ENCODE data around the gene TBX20. TPM values are rescaled to one million over a fixed set of nuclear protein-coding genes. Genes with fewer than 3 reads are reported as not detected.

Gene TBX20
- total RNA-seq, 1 experiment from 2014 or later, result not detected

- no peak overlapping the region for H2BK12ac ChIP-seq (ENCODE audit: insufficient read length, low read depth, low read length)
- no CpG with 5 or more reads among the region's 5 CpGs for WGBS (ENCODE audit: extremely low coverage, insufficient read length, low lambda C conversion rate)
- no peak overlapping the region for H2BK15ac ChIP-seq (ENCODE audit: low read depth, low read length)
- no peak overlapping the region for H2AK5ac ChIP-seq (ENCODE audit: insufficient read length, low read length)
- H3K23me2 ChIP-seq (ENCODE audit: insufficient read length, low read depth, low read length, poor library complexity, severe bottlenecking), result peaks cover 24% of the 10 kb centered on the region
- Mint-ChIP-seq H3K27me3 (ENCODE audit: low read depth) (peaks cover 99% of the 10 kb centered on the region), H3K27ac (no peak overlapping the region), H3K9me3 (peaks cover 0 to 7% of the 10 kb centered on the region in 2 experiments; a peak in 2 of 5 replicates), H3K36me3 (ENCODE audit: insufficient read depth in 1 of 3, low read depth in 3 of 3) (no peaks in the 10 kb centered on the region), H3K4me3 (peak overlapping the region in 1 of 2 experiments; percentile 40; a peak in 1 of 5 replicates), H3K4me1 (peaks cover 29 to 47% of the 10 kb centered on the region in 2 experiments)
- H3K27me3 ChIP-seq (ENCODE audit: insufficient read depth, low read length), result peaks cover 70% of the 10 kb centered on the region
- H4K20me1 ChIP-seq (ENCODE audit: control insufficient read depth, insufficient read depth, insufficient read length), result no peaks in the 10 kb centered on the region
- no peak overlapping the region for H3K9ac ChIP-seq (ENCODE audit: extremely low read depth, insufficient read length, low read length)
- no peak overlapping the region for H4K5ac ChIP-seq (ENCODE audit: insufficient read length, low read depth, low read length)
- DNase-seq, result no peak
- H3T11ph ChIP-seq (ENCODE audit: low read length), result no peak overlapping the region
- H2BK5ac ChIP-seq (ENCODE audit: insufficient read length, low read length), result no peak overlapping the region
- H3K56ac ChIP-seq (ENCODE audit: insufficient read length, low read depth, low read length), result no peak overlapping the region
- H3K79me2 ChIP-seq (ENCODE audit: insufficient read depth, low read length), result no peaks in the 10 kb centered on the region
- H2BK120ac ChIP-seq (ENCODE audit: low read depth, low read length, poor library complexity, severe bottlenecking), result no peak overlapping the region
- no peaks in the 10 kb centered on the region for H3K9me3 ChIP-seq (ENCODE audit: control insufficient read depth, low read depth, low read length)
- no peak overlapping the region for H3K14ac ChIP-seq (ENCODE audit: insufficient read depth, low read length)
- no peaks in the 10 kb centered on the region for H3K79me1 ChIP-seq (ENCODE audit: insufficient read depth, low read depth, low read length, poor library complexity, severe bottlenecking)
- no peak overlapping the region for H3K27ac ChIP-seq (ENCODE audit: insufficient read length, low read depth, low read length)
- no peak overlapping the region for H3K23ac ChIP-seq (ENCODE audit: insufficient read length, low read depth, low read length)
- no peak overlapping the region for H4K8ac ChIP-seq (replicated peaks; ENCODE audit: insufficient read length, low read depth, low read length)
- no peak overlapping the region for H4K91ac ChIP-seq (ENCODE audit: insufficient read length, low read depth, low read length)
- H3K4me1 ChIP-seq (ENCODE audit: insufficient read depth, low read length), result peaks cover 3% of the 10 kb centered on the region; the same call in 1 of the 2 replicates
- H2BK20ac ChIP-seq (ENCODE audit: low read depth, low read length, poor library complexity, severe bottlenecking), result no peak overlapping the region
- no peak overlapping the region for H3K18ac ChIP-seq (ENCODE audit: insufficient read length, low read depth, low read length)
- H2AFZ ChIP-seq (ENCODE audit: low read length), result no peak overlapping the region
- no peak overlapping the region for H3K4ac ChIP-seq (ENCODE audit: low read depth, low read length)
- H3K4me2 ChIP-seq (ENCODE audit: insufficient read depth, insufficient read length, low read length), result no peak overlapping the region
- no peak for TF ChIP-seq CTCF (conservative IDR thresholded peaks at IDR 0.05)
Measured at GRCh38 chr7:35251606-35252310, 2.1 kb downstream of the TBX20 start.
